ENCODE measurements around the gene PAXX.

Gene PAXX

GRCh38 chr9:136945333-136946227, 46.6 kb upstream of the PAXX start:
- DNase-seq (ENCODE audit: low read depth), result no peak
- TF ChIP-seq, protein P1, sequence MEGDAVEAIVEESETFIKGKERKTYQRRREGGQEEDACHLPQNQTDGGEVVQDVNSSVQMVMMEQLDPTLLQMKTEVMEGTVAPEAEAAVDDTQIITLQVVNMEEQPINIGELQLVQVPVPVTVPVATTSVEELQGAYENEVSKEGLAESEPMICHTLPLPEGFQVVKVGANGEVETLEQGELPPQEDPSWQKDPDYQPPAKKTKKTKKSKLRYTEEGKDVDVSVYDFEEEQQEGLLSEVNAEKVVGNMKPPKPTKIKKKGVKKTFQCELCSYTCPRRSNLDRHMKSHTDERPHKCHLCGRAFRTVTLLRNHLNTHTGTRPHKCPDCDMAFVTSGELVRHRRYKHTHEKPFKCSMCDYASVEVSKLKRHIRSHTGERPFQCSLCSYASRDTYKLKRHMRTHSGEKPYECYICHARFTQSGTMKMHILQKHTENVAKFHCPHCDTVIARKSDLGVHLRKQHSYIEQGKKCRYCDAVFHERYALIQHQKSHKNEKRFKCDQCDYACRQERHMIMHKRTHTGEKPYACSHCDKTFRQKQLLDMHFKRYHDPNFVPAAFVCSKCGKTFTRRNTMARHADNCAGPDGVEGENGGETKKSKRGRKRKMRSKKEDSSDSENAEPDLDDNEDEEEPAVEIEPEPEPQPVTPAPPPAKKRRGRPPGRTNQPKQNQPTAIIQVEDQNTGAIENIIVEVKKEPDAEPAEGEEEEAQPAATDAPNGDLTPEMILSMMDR (conservative IDR thresholded peaks at IDR 0.05; ENCODE audit: control insufficient read depth, insufficient read depth, low read depth, low read length), result no peak
- H3K4me3 ChIP-seq (ENCODE audit: control insufficient read depth, low read depth, low read length), result no peak overlapping the region

DNA sequence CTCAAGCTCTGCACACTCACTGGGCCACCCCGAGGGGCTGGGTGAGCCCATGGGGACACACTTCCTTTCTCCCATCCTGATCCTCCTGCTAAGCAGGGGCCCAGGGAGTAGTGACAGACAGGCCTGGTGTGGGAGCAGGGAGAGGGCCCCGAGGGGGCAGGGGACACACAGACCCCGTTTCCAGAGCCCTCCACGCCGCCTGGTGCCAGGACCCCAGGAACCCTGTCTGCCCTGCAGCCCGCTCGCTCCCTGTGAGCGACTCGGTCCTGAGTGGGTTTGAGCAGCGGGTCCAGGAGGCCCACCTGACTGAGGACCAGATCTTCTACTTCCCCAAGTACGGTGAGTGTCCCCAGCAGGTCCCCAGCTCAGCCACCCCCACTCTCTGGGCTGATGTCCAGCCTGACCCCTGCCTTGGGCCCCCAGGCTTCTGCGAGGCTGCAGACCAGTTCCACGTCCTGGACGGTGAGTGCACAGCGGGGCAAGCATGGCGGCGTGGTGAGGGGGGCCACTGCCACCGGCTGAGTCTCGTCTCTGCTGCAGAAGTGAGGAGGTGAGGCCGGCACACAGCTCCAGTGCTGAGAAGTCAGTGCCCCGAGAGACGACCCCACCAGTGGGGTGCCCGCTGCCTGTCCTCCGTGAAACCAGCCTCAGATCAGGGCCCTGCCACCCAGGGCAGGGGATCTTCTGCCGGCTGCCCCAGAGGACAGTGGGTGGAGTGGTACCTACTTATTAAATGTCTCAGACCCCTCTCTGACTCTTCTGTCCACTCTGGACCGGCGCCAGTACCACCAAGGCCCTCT, 45.8 kb upstream of the PAXX start:
- TF ChIP-seq, protein P1 (conservative IDR thresholded peaks at IDR 0.05; ENCODE audit: control insufficient read depth, insufficient read depth, low read depth, low read length), result no peak
- DNase-seq (ENCODE audit: low read depth), result no peak
- H3K4me3 ChIP-seq (ENCODE audit: control insufficient read depth, low read depth, low read length), result no peak overlapping the region

- no peak overlapping the region for H3K4me3 ChIP-seq (ENCODE audit: control insufficient read depth, low read depth, low read length)
- TF ChIP-seq, protein P1 (conservative IDR thresholded peaks at IDR 0.05; ENCODE audit: control insufficient read depth, insufficient read depth, low read depth, low read length), result no peak
- no peak for DNase-seq (ENCODE audit: low read depth)
These were observed 45.0 kb upstream of the PAXX start for GRCh38 chr9:136947028-136947891.

DNA sequence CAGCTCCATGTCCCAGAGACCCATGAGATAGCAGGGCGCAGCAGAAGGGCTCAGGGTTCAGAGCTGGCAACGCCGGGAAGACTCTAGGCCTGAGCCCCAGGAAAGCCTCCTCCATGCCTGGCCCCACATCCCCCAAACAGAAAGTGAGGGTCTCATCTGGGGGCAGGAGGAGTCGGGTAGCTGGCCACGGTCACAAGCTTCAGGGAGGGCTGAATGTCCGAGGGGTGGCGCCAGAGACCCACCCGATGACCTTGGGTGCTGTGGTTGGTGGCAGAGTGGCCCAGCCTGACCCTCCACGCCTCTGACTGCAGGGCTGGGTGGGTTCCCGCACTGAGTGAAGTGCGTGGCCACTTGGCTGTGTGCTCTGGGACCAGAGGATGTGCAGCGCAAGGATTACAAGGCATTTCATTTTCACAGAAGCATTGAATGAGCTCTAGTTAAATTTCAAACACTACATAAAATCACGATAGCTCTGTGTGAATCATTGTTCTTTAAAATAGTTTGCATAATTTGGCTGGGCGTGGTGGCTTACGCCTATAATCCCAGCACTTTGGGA, 44.2 kb upstream of the PAXX start:
- DNase-seq (ENCODE audit: low read depth), result peak; percentile 30
- H3K4me3 ChIP-seq (ENCODE audit: control insufficient read depth, low read depth, low read length), result no peak overlapping the region
- TF ChIP-seq, protein P1 (conservative IDR thresholded peaks at IDR 0.05; ENCODE audit: control insufficient read depth, insufficient read depth, low read depth, low read length), result peak; percentile 50

GRCh38 chr9:136949239-136949816, 42.9 kb upstream of the PAXX start:
- no peak for DNase-seq (ENCODE audit: low read depth)
- H3K4me3 ChIP-seq (ENCODE audit: control insufficient read depth, low read depth, low read length), result peak overlapping the region; percentile 40
- TF ChIP-seq, protein P1 (conservative IDR thresholded peaks at IDR 0.05; ENCODE audit: control insufficient read depth, insufficient read depth, low read depth, low read length), result no peak
